ENCODE data around the gene CCDC85B. TPM values are rescaled to one million over a fixed set of nuclear protein-coding genes. Genes with fewer than 3 reads are reported as not detected.
A peak's percentile ranks its signal among the peaks of the same experiment; 100 is the strongest.

CCDC85B gene
- total and polyA plus RNA-seq, 2 of the 13 experiments (the other 11 are each of a cell fraction or from before 2014, with no cell fraction given) = 8.2 to 19.5 TPM

GRCh38 chr11:65900125-65900898 is 9.8 kb downstream of the CCDC85B start, which contains the start of gene FOSL1:
Gene FOSL1 (minus strand): TSS chr11:65900388. CDS start chr11:65900339, 49 bp downstream.
- DNase-seq (ENCODE audit: low spot score) (peak; percentile 85), FAIRE-seq (peak; percentile 30), ATAC-seq (peak; percentile 74)
- in situ Hi-C loops (cut with HindIII; ENCODE audit: extremely low pct_ligation_motif_present, low pct_unique_long_range_greater_than_20kb) (no loop called here), intact Hi-C loops (cut with micrococcal nuclease; ENCODE audit: unreplicated experiment) (no loop called here)
- peak within 1 kb of the TSS; percentile 66 for H3K27ac ChIP-seq (ENCODE audit: extremely low read length, insufficient read depth, low read length)
- CTCF ChIA-PET (ENCODE audit: low intra/inter-chr PET ratio, low total read pairs) = interaction anchor here (1.6 kb wide), 1 partner anchor 16 kb away, joined by 3 read pairs; no protein-coding TSS in a partner anchor
- H2AFZ ChIP-seq (ENCODE audit: low read length) = no peak within 1 kb of the TSS
- no TSS peak for BruUV-seq (replicated peaks)
- peak within 1 kb of the TSS; percentile 93 for H3K4me2 ChIP-seq (ENCODE audit: low read depth, low read length)
- H3K36me3 ChIP-seq (replicated peaks in 1 of 2; ENCODE audit: control insufficient read depth in 1 of 2, insufficient read depth in 2 of 2, low read length in 2 of 2) = peaks cover 6 to 16% of the 10 kb centered on the region in 2 experiments; a peak in 4 of 5 replicates
- no peaks in the 10 kb centered on the region for H4K20me1 ChIP-seq (ENCODE audit: insufficient read depth, low read length)
- H3K27me3 ChIP-seq (ENCODE audit: control insufficient read depth in 1 of 2, insufficient read depth in 2 of 2, low read length in 2 of 2) = no peaks in the 10 kb centered on the region; a peak in 1 of 5 replicates
- H3K9ac ChIP-seq (ENCODE audit: insufficient read depth, low read depth, low read length) = peak within 1 kb of the TSS; percentile 88
- POLR2A ChIA-PET = interaction anchor here (1.0 to 6.2 kb wide), 9 partner anchors 9 to 47 kb away, joined by 3 to 95 read pairs (median 8); partner anchors contain the start of genes C11orf68, CCDC85B, CFL1 and FIBP
- no peaks in the 10 kb centered on the region for H3K9me3 ChIP-seq (ENCODE audit: low read length)
- H3K4me1 ChIP-seq (ENCODE audit: insufficient read depth, low read length) = peaks cover 55% of the 10 kb centered on the region
- 12% methylated on average over 9 of the region's 80 CpGs for WGBS (ENCODE audit: low lambda C conversion rate)
- peaks cover 31% of the 10 kb centered on the region for H3K79me2 ChIP-seq (ENCODE audit: insufficient read depth, low read length)
- peak within 1 kb of the TSS; percentile 84 to 89 (median 89) for H3K4me3 ChIP-seq (replicated peaks in 1 of 3; ENCODE audit: insufficient read depth in 1 of 3, low read depth in 2 of 3, low read length in 3 of 3)
- TF ChIP-seq TAF1 (CRISPR knock-in tag; IDR thresholded peaks at IDR 0.05) = peak; percentile 68
- TF ChIP-seq ZNF207 (IDR thresholded peaks at IDR 0.05; ENCODE audit: borderline replicate concordance) = no peak
- TF ChIP-seq ZNF704 (CRISPR knock-in tag; IDR thresholded peaks at IDR 0.05; ENCODE audit: borderline replicate concordance) = no peak
- TF ChIP-seq TFDP1 (CRISPR knock-in tag; IDR thresholded peaks at IDR 0.05; ENCODE audit: borderline replicate concordance) = peak; percentile 62; the same call in 1 of the 2 replicates
- no peak for TF ChIP-seq FOXA1 (IDR thresholded peaks at IDR 0.05)
- no peak; the same call in 1 of the 2 replicates for TF ChIP-seq FOXA1 (CRISPR knock-in tag; IDR thresholded peaks at IDR 0.05)
- no peak for TF ChIP-seq SUZ12 (IDR thresholded peaks at IDR 0.05; ENCODE audit: low read depth, low read length)
- TF ChIP-seq SKI (IDR thresholded peaks at IDR 0.05; ENCODE audit: partially characterized antibody) = peak; percentile 66
- TF ChIP-seq MTA1 (CRISPR knock-in tag; IDR thresholded peaks at IDR 0.05; ENCODE audit: borderline replicate concordance) = no peak
- TF ChIP-seq ZNF136 (CRISPR knock-in tag; IDR thresholded peaks at IDR 0.05; ENCODE audit: low read depth) = 0 out of 2 replicates have a peak, but pooled peaks have one; percentile 54
- TF ChIP-seq BHLHE40 (IDR thresholded peaks at IDR 0.05; ENCODE audit: low read length) = peak; percentile 83
- TF ChIP-seq ZNF160 (CRISPR knock-in tag; IDR thresholded peaks at IDR 0.05) = 0 out of 2 replicates have a peak, but pooled peaks have one; percentile 20
- TF ChIP-seq MTA3 (CRISPR knock-in tag; IDR thresholded peaks at IDR 0.05) = no peak
- no peak for TF ChIP-seq PRDM15 (CRISPR knock-in tag; IDR thresholded peaks at IDR 0.05)
- peak; percentile 53; the same call in 1 of the 2 replicates for TF ChIP-seq ZBTB7B (CRISPR knock-in tag; IDR thresholded peaks at IDR 0.05)
- TF ChIP-seq ZNF557 (CRISPR knock-in tag; IDR thresholded peaks at IDR 0.05) = no peak
- TF ChIP-seq MIXL1 (CRISPR knock-in tag; IDR thresholded peaks at IDR 0.05) = no peak
- TF ChIP-seq MXD3 (CRISPR knock-in tag; IDR thresholded peaks at IDR 0.05) = peak; percentile 25; the same call in 1 of the 2 replicates

Measured in HepG2 (cell line).